HepG2 (cell line): ENCODE measurements around the gene CAMK2A.

ENCODE experiments used
- CHD2 ChIP-seq: IDR thresholded peaks from 2 replicates; pipeline ENCODE4 v1.6.1; 2011; ENCODE audit warnings: low read depth, low read length, improper control_type of control experiment
- NFKBIZ ChIP-seq: IDR thresholded peaks from 2 replicates; pipeline ENCODE4 v1.6.1; 2018; ENCODE audit warnings: missing genetic modification reagents, missing compliant biosample characterization
- NR2C2 ChIP-seq: sonication (generic); formaldehyde crosslinking; IDR thresholded peaks from 2 replicates; pipeline ENCODE4 v1.4.0; 2020; ENCODE audit warnings: missing genetic modification reagents, mild to moderate bottlenecking, moderate library complexity, borderline replicate concordance
- SP1 ChIP-seq, 2 experiments: fragments of 450-650 bp in 1 of 2; sonication (generic) in 1 of 2; formaldehyde crosslinking in 1 of 2; IDR thresholded peaks; 2 replicates each; pipeline versions ENCODE4 v1.4.0 to v1.6.1; 2016 to 2020; ENCODE audit warnings: missing genetic modification reagents in 1 of 2
- ZC3H4 ChIP-seq: sonication (generic); formaldehyde crosslinking; IDR thresholded peaks from 2 replicates; pipeline ENCODE4 v1.4.0; 2020; ENCODE audit warnings: missing genetic modification reagents, borderline replicate concordance
- ZNF616 ChIP-seq: sonication (generic); formaldehyde crosslinking; IDR thresholded peaks from 2 replicates; pipeline ENCODE4 v1.5.0; 2020; ENCODE audit warnings: low read depth, mild to moderate bottlenecking, missing genetic modification reagents
- TF ChIP-seq, protein P1 (sequence below): sonication (generic); formaldehyde crosslinking; IDR thresholded peaks from 2 replicates; pipeline ENCODE4 v1.4.0; 2020; ENCODE audit warnings: mild to moderate bottlenecking, missing genetic modification reagents
- TF ChIP-seq, protein P2 (sequence below): sonication (generic); formaldehyde crosslinking; IDR thresholded peaks from 2 replicates; pipeline ENCODE4 v1.8.0; 2022; ENCODE audit warnings: mild to moderate bottlenecking, missing genetic modification reagents
- TF ChIP-seq, protein P3 (sequence below): sonication (generic); formaldehyde crosslinking; IDR thresholded peaks from 2 replicates; pipeline ENCODE4 v1.5.0; 2020; ENCODE audit warnings: mild to moderate bottlenecking, missing genetic modification reagents, moderate library complexity

DNA sequence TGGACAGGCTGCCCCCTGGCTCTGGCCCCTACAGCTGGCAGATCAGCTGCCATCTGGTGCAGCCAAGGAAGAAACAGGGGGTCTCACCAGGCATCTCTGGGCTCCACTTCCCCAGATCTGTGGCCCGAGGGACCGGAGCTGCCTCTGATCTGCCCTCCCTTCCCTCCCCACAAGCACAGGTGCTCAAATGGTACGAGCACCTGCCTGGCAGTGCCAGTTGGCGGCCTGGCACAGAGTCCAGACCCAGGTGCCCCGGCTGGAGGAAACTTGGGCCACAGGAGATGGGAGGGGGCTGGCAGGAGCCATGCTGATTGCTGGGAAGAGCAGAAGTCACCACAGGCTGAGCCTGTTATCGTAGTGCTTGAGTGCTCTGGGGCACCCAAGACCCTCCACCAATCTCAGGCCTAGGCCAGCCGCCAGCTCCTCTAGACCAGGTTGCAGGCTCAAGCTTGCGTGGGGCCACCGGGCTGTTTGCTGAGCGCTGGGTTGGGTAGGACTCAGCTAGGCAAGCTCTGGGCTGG lies 5.0 kb upstream of the CAMK2A start:
- TF ChIP-seq, protein P1, sequence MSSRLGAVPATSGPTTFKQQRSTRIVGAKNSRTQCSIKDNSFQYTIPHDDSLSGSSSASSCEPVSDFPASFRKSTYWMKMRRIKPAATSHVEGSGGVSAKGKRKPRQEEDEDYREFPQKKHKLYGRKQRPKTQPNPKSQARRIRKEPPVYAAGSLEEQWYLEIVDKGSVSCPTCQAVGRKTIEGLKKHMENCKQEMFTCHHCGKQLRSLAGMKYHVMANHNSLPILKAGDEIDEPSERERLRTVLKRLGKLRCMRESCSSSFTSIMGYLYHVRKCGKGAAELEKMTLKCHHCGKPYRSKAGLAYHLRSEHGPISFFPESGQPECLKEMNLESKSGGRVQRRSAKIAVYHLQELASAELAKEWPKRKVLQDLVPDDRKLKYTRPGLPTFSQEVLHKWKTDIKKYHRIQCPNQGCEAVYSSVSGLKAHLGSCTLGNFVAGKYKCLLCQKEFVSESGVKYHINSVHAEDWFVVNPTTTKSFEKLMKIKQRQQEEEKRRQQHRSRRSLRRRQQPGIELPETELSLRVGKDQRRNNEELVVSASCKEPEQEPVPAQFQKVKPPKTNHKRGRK (CRISPR knock-in tag) = no peak
- TF ChIP-seq NR2C2 (CRISPR knock-in tag) = no peak
- no peak for TF ChIP-seq ZC3H4
- TF ChIP-seq, protein P2, sequence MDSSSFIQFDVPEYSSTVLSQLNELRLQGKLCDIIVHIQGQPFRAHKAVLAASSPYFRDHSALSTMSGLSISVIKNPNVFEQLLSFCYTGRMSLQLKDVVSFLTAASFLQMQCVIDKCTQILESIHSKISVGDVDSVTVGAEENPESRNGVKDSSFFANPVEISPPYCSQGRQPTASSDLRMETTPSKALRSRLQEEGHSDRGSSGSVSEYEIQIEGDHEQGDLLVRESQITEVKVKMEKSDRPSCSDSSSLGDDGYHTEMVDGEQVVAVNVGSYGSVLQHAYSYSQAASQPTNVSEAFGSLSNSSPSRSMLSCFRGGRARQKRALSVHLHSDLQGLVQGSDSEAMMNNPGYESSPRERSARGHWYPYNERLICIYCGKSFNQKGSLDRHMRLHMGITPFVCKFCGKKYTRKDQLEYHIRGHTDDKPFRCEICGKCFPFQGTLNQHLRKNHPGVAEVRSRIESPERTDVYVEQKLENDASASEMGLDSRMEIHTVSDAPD (CRISPR knock-in tag) = no peak
- TF ChIP-seq, protein P3, sequence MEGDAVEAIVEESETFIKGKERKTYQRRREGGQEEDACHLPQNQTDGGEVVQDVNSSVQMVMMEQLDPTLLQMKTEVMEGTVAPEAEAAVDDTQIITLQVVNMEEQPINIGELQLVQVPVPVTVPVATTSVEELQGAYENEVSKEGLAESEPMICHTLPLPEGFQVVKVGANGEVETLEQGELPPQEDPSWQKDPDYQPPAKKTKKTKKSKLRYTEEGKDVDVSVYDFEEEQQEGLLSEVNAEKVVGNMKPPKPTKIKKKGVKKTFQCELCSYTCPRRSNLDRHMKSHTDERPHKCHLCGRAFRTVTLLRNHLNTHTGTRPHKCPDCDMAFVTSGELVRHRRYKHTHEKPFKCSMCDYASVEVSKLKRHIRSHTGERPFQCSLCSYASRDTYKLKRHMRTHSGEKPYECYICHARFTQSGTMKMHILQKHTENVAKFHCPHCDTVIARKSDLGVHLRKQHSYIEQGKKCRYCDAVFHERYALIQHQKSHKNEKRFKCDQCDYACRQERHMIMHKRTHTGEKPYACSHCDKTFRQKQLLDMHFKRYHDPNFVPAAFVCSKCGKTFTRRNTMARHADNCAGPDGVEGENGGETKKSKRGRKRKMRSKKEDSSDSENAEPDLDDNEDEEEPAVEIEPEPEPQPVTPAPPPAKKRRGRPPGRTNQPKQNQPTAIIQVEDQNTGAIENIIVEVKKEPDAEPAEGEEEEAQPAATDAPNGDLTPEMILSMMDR (CRISPR knock-in tag) = no peak
- TF ChIP-seq SP1 (IDR thresholded peaks at IDR 0.05) = no peak
- TF ChIP-seq SP1 (CRISPR knock-in tag; IDR thresholded peaks at IDR 0.05) = no peak
- TF ChIP-seq ZNF616 = no peak
- TF ChIP-seq NFKBIZ (CRISPR knock-in tag) = no peak
- TF ChIP-seq CHD2 = no peak
